ENCODE data around the gene MNAT1.
"Not testable (repeated sequence)": the region's sequence is repeated elsewhere in the genome, so short reads cannot be mapped to it uniquely, and the experiment has no call there.

The MNAT1 gene

DNA sequence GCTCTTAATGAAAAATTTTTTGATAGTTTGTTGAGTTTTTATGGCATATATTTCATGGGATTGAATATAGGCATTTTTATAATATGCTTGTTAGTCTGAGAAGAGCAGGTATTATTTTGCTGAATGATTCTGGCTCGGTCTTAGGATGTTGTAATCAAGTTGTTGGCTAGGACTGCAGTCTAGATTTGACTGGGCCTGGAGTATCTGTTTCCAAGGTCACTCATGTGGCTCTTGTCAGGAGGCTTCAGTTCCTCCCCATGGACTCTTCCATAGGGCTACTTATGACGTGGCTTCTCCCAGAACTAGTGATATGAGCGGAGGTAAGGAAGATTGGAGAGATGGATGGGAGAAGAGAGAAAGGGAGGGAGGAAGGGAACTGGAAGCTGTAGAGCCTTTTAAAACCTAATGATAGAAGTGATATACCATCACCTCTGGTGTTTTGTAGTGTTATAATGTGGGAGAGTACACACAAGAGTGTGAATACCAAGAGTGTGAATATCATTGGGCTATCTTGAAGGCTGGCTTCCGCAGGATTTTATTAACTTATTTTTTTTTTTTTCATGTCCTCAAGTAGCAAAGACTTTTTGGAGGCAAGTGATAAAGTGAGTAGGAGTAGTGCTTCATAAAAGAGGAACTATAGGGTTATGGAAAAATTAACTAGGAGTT lies 4.4 kb downstream of the MNAT1 start:
- DNase-seq = no peak

- no peak for DNase-seq
Observed at GRCh38 chr14:60744566-60744965, 10.0 kb downstream of the MNAT1 start.

GRCh38 chr14:60753264-60754119 lies 18.9 kb downstream of the MNAT1 start:
- peak; percentile 76 for DNase-seq

GRCh38 chr14:60756847-60757246 lies 22.3 kb downstream of the MNAT1 start:
- DNase-seq = peak; percentile 25

DNA sequence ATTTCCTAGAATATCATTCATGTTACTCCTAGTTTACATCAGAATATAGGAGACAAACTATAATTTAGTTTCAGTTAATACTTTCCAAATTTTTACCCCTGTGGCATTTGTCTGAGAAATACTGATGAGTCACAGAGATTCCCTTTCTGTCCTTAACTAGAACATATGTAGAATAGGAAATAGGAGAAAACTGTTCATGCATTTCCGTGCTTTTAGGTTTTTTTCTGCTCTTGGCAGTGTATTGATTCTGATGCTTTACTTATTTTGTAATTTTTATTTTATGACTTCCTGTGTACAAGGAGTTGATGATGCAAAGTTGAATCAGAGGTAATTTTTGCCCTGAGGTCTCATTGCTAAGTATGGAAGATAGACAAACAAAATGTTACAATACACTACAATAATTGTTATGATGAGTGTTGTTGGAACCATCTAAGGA lies 23.0 kb downstream of the MNAT1 start:
- peak; percentile 76 for DNase-seq

DNA sequence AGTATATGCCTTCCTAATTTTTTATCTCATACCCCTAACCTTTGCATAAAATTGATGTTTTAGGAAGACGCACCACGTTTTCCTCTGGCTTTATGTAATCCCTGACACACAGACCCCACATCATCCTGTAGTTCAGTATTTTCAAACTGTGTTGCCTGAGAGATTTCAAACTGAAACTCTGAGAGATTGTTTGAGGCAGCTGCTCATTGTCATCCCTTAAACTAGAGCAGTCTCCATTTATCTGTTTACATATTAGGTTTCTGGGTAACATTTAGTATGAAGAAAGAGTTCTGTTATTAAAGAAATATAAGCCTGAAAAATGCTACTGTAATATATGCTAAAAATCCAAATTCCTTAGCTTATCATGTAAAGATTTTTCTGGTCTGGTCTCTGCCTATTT lies 24.3 kb downstream of the MNAT1 start:
- no peak for DNase-seq

GRCh38 chr14:60760209-60760608 lies 25.6 kb downstream of the MNAT1 start:
- no peak for DNase-seq

DNA sequence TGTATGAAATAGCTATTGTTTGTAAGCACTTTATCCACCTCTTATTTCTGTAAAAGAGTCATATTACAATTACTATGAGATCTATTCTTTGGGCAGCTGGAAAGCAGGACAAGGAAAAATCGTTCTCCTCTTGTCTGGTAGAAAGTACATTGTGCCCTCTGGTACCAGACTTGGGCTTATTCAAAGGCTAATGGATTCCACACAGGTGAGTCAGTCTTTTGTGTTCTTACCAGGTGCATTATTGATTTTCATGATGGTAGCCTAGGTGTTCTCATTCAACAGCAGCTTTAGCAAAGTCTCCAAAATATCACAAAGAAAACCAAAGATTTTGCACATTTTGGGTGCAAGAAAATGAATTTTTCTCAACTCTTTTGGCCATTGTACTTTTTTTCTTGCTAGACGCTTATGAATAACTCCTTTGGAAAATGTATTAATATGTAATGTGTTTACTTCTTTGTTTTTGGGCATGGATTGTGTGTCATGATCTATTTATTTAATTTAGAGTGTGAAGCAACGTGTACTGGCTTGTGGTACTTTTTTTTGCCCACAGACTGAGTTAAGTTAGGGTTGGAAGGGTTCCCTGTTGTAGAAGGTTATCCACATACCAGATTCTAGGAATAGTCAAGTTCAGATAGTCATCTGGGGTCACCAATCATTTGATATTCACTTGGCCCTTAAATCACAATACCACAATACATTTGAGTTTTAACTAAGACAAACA lies 26.2 kb downstream of the MNAT1 start:
- no peak for DNase-seq

DNA sequence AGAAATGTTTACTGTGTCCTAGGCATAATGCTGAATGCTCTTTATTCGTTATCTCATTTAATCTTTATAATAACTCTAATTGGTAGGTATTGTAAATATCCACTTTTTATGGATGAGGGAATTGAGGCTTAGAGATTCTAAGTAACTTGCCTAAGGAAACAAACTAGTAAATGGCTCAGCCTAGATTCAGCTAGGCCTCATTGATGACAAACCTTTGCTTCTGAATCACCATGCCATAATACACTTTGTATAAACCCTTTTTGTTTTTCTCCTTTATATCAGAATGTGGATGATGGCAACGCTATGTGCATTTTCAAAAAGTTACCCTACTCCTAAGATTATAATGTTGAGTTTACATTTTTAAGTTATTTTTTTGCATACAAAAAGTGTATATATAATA lies 34.0 kb downstream of the MNAT1 start:
- DNase-seq = no peak

- DNase-seq = no peak
Observed at GRCh38 chr14:60771117-60771516, 36.6 kb downstream of the MNAT1 start.

- DNase-seq = no peak
Observed at GRCh38 chr14:60773558-60773957, 39.0 kb downstream of the MNAT1 start.

- DNase-seq = peak; percentile 90
Observed at GRCh38 chr14:60775296-60775695, 40.7 kb downstream of the MNAT1 start.

DNA sequence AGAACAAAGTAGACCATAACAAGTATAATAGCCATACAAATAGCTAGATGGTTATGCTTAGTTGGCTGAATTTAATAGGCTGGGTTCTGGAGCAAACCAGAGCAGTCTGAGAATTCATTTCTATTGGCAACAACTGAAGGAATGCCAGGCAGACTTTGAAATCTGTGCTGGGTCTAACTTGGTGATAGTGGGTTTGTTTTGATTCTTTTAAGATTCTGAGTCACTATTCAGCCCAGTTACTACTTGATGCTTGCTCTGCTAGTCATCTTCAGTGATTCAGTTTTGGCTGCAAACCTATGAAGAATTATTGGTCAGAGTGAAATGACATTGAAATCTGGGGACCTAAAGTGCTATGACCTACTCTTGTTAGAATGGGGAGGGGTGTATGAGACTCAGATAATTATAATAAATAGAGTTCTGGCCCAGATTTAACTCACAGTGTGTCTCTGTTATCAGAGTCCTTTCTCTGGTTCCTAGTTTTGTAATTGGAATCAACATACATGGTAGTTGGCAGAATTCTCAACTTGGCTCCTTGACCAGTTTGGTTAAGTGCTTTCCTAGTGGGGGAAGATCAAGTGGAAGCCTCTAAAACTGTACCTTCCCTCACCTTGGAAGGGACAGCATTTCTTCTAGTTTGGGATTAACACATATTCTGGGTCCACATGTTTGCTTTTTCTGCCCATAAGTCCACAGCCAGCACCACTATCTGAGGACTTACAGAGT lies 43.5 kb downstream of the MNAT1 start:
- DNase-seq = peak; percentile 95

DNA sequence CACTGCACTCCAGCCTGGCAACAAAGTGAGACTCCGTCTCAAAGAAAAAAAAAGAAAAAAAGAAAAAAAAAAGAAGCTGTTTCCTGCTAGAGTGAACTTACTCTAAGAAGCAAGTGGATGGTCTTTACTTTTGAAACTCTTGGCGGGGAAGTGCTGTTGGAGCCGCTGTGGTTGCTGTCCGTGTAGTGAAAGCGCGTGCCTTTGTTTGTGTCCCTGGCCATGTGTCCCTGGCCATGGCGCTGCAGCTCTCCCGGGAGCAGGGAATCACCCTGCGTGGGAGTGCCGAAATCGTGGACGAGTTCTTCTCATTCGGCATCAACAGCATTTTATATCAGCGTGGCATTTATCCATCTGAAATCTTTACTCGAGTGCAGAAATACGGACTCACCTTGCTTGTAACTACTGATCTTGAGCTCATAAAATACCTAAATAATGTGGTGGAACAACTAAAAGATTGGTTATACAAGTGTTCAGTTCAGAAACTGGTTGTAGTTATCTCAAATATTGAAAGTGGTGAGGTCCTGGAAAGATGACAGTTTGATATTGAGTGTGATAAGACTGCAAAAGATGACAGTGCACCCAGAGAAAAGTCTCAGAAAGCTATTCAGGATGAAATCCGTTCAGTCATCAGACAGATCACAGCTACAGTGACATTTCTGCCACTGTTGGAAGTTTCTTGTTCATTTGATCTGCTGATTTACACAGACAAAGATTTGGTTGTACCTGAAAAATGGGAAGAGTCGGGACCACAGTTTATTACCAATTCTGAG lies 45.4 kb downstream of the MNAT1 start:
- DNase-seq = not testable (repeated sequence)

- not testable (repeated sequence) for DNase-seq
Observed at GRCh38 chr14:60780558-60780957, 46.0 kb downstream of the MNAT1 start.

DNA sequence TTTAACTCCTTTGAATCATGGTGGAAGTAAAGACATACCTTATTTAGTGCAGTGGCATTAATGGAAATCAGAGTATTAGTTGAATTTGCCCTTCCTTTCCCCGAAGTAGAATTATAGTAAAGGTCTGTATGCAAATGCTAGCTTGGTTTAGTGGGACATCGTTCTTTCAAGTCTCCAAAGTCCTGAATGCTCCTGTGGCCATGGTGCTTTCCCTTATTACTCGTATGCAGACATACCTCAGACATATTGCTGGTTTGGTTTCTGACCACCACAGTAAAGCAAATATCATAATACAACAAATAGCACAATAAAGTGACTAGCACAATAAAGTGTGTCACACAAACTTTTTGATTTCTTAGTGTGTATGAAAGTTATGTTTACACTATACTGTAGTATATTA lies 52.3 kb downstream of the MNAT1 start:
- DNase-seq = no peak

DNA sequence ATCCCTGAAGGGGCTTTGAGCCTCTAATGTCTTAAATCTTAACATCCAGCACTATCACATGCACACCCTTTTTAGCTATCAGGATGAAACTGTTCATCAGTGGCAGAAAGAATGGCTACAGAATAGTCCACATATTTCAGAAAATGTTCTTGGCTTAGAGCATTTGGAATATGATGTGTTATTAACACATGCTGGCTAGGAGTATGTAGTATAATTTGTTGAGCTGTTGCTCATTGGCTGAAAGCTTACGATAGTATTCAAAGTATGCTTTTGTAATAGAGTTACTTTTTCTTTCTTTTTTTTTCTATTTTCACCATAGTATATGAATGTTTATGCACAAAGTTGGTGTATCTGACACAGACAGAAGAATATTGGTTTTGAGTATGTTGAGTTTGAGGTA lies 55.1 kb downstream of the MNAT1 start:
- peak; percentile 10 for DNase-seq

DNA sequence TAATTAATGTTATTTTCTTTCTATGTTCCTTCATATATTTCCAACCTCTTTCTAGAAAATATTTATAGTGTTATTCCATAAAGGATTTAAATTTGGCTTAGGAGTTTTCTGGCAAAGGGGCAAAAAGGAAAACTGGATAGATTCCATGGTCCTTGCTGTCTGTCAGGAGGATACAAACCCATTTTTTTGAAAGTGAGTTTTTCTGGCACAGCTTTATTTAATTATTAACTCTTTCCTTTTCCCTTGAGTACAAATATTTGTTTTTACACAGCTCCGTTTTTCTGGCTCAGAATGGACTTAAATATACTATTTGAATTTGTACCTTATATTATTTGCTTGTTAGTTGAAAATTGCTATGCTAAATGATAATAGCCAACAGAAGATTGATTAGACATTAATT lies 56.3 kb downstream of the MNAT1 start:
- no peak for DNase-seq

DNA sequence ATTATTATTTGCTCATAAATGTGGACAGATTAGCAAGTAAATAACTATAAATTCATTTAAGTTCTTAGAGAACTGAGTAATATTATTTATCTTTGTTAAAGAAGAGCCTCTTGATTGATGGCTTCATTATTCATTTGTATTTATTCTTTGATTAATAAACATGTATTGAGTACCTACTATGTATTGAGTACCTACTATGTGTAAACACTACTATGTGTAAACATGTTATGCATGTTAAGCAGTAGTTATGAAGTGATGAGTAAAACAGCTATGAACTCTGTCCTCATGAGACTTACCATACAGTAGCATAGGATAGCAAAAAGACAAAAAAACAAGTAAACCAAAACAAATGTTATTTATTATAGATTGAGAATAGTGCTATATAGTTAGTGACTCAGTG lies 61.9 kb downstream of the MNAT1 start:
- DNase-seq = no peak

DNA sequence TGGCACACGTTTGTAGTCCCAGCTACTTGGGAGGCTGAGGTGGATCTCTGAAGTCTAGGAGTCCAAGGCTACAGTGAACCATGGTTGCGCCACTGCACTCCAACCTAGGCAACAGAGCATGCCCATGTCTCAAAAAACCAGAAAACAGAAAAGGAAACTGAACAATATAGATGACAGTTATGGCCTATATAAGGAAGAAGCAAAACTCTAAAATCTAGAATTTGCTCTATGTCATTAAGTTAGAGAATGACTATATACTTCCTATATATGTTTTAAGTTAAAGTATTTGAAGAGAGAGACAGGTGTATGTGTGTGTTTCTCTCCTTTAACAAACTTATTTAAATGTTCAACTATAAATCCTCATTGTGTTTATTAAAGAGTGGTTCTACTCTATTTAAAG lies 65.8 kb downstream of the MNAT1 start:
- no peak for DNase-seq

GRCh38 chr14:60803871-60804270 lies 69.3 kb downstream of the MNAT1 start:
- no peak for DNase-seq

GRCh38 chr14:60805841-60806430 lies 71.4 kb downstream of the MNAT1 start:
- peak; percentile 74 for DNase-seq

Data from fibroblast of skin of right biceps (primary cell).